Progenitor cell of endocrine pancreas (in vitro differentiated cells): ENCODE measurements around the gene LRRC8A. TPM values are rescaled to one million over a fixed set of nuclear protein-coding genes. Genes with fewer than 3 reads are reported as not detected.

Source experiments
- DNase-seq: peaks from one replicate; pipeline ENCODE4 v3.0.0; 2021; ENCODE audit warnings: low spot score; ENCODE audit not compliant: unreplicated experiment
- H3K27ac Mint-ChIP-seq: 2 replicates; pipeline ENCODE4 v1.8.0; 2021; ENCODE audit warnings: mild to moderate bottlenecking, moderate library complexity, mixed read lengths
- H3K27me3 Mint-ChIP-seq: 2 replicates; pipeline ENCODE4 v1.8.0; 2021; ENCODE audit warnings: mixed read lengths
- H3K36me3 Mint-ChIP-seq: 2 replicates; pipeline ENCODE4 v1.8.0; 2022; ENCODE audit warnings: mixed read lengths; ENCODE audit not compliant: insufficient read depth
- H3K4me1 Mint-ChIP-seq: 2 replicates; pipeline ENCODE4 v1.8.0; 2021; ENCODE audit warnings: low read depth, mixed read lengths
- H3K4me3 Mint-ChIP-seq: 2 replicates; pipeline ENCODE4 v1.8.0; 2021; ENCODE audit warnings: low read depth, mild to moderate bottlenecking, moderate library complexity, mixed read lengths
- H3K9me3 Mint-ChIP-seq: 2 replicates; pipeline ENCODE4 v1.8.0; 2021; ENCODE audit warnings: low read depth, mixed read lengths
- total RNA-seq: library from RNA; stranded (reverse); gene quantifications from 2 replicates; pipeline ENCODE4 v1.2.1, GENCODE V29; 2021
- TF ChIP-seq, protein P1 (sequence below): fragments of 200-600 bp; sonication (generic); IDR thresholded peaks from one replicate; pipeline ENCODE4 v1.5.0; 2021; ENCODE audit warnings: antibody characterized with exemption, mild to moderate bottlenecking; ENCODE audit not compliant: unreplicated experiment

The LRRC8A gene
- total RNA-seq, 1 donor from 2014 or later, result 38.2 TPM

GRCh38 chr9:128920381-128921058, 38.6 kb downstream of the LRRC8A start, which contains the start of gene PHYHD1:
Gene PHYHD1 (plus strand): TSS chr9:128920982. CDS start chr9:128922324, 1,342 bp downstream.
- TF ChIP-seq, protein P1, sequence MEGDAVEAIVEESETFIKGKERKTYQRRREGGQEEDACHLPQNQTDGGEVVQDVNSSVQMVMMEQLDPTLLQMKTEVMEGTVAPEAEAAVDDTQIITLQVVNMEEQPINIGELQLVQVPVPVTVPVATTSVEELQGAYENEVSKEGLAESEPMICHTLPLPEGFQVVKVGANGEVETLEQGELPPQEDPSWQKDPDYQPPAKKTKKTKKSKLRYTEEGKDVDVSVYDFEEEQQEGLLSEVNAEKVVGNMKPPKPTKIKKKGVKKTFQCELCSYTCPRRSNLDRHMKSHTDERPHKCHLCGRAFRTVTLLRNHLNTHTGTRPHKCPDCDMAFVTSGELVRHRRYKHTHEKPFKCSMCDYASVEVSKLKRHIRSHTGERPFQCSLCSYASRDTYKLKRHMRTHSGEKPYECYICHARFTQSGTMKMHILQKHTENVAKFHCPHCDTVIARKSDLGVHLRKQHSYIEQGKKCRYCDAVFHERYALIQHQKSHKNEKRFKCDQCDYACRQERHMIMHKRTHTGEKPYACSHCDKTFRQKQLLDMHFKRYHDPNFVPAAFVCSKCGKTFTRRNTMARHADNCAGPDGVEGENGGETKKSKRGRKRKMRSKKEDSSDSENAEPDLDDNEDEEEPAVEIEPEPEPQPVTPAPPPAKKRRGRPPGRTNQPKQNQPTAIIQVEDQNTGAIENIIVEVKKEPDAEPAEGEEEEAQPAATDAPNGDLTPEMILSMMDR, result no peak
- Mint-ChIP-seq H3K4me1 (peaks cover 6% of the 10 kb centered on the region), H3K36me3 (peaks cover 6% of the 10 kb centered on the region), H3K27ac (peak within 1 kb of the TSS; percentile 96), H3K9me3 (no peaks in the 10 kb centered on the region), H3K4me3 (peak within 1 kb of the TSS; percentile 83), H3K27me3 (no peaks in the 10 kb centered on the region)
- no peak for DNase-seq

DNA sequence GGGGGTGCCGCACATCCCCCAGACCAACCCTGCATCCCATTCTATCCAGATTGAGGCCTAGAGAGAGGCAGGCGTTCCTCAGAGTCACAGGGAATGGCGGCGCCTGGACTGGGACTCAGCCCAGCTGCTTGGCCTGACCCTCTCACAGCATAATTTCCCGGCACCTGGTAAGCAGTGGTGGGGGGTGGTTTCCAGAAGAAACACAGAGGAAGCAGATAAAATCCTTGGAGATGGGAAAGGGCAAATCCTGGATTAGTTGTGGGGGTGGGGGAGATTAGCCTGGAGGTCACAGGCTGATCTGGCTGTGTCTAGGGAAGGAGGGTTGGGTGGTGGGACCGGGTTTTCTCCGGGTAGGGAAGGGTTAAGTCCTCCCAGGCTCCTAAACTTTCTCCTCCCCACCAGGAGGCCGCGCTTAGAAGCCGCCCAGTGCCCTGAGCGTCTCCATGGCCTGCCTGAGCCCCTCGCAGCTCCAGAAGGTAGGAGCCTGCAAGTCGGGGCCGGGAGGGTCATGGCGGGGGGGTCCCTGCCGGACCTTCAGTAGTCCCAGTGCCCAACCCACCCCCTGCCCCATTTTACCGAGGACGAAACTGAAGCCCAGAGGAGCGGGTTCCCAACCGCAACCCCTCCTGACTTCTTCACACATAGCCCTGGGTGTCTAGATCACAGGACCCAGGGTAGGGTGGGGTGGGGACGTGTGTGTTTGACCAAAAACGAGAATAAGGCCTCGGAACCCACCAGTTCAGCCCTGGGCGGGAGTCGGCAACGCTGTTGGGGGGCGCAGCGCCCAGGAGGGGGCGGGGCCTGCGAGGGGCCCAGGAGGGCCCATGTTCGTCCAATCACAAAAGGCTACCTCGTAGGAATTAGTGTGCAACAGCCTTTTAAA, 40.2 kb downstream of the LRRC8A start:
- H3K9me3 Mint-ChIP-seq, result no peaks in the 10 kb centered on the region
- peak overlapping the region; percentile 96 for H3K27ac Mint-ChIP-seq
- peak; percentile 50 for DNase-seq
- TF ChIP-seq, protein P1, result no peak
- H3K4me1 Mint-ChIP-seq, result peaks cover 6% of the 10 kb centered on the region
- H3K36me3 Mint-ChIP-seq, result peaks cover 2% of the 10 kb centered on the region
- H3K4me3 Mint-ChIP-seq, result peak overlapping the region; percentile 83
- no peaks in the 10 kb centered on the region for H3K27me3 Mint-ChIP-seq

- no peak for DNase-seq
- peaks cover 9% of the 10 kb centered on the region for H3K4me1 Mint-ChIP-seq
- peaks cover 2% of the 10 kb centered on the region for H3K36me3 Mint-ChIP-seq
- no peaks in the 10 kb centered on the region for H3K9me3 Mint-ChIP-seq
- TF ChIP-seq, protein P1, result no peak
- H3K27ac Mint-ChIP-seq, result no peak overlapping the region
- H3K27me3 Mint-ChIP-seq, result no peaks in the 10 kb centered on the region
- no peak overlapping the region for H3K4me3 Mint-ChIP-seq
Measured at GRCh38 chr9:128923493-128923883, 41.6 kb downstream of the LRRC8A start.

DNA sequence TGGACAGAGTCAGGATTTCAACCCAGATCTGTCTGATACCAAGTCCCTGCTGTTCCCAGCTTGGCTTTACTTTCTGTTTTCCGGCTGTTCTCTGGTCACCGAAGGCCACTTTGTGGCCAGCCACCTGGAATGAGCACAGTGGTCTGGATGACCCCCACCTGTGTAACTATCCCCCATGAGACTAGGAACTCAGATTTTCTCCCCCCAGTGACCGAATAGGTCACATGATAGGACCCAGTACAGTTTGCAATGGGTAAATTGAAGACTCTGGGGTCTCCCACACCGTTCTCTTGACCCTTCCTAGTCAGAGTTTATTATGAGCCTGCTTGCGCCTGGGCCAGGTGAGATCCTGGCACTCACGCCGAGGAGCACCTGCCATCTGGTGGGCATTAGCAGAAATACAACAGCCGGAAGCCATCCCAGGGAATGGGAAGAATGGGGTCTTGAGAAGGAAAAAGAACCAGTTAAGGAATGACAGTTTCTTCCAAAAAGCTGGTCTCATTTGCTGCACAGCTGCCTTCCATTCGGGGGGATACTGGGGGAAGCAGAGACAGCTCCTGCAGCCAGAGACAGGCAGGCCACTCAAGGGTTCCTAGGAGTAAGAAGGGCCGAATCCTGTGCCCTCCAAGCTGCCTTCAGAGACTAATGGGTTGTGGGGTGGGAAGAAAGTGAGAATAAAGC, 45.9 kb downstream of the LRRC8A start:
- H3K4me3 Mint-ChIP-seq, result no peak overlapping the region
- peak overlapping the region; percentile 76 for H3K27ac Mint-ChIP-seq
- no peaks in the 10 kb centered on the region for H3K27me3 Mint-ChIP-seq
- TF ChIP-seq, protein P1, result peak; percentile 88
- peaks cover 2% of the 10 kb centered on the region for H3K36me3 Mint-ChIP-seq
- H3K4me1 Mint-ChIP-seq, result peaks cover 4% of the 10 kb centered on the region
- peak; percentile 47 for DNase-seq
- no peaks in the 10 kb centered on the region for H3K9me3 Mint-ChIP-seq

- Mint-ChIP-seq H3K27ac (no peak overlapping the region), H3K36me3 (peaks cover 2% of the 10 kb centered on the region), H3K9me3 (no peaks in the 10 kb centered on the region), H3K4me3 (no peak overlapping the region), H3K4me1 (peaks cover 4% of the 10 kb centered on the region), H3K27me3 (no peaks in the 10 kb centered on the region)
- DNase-seq, result no peak
- TF ChIP-seq, protein P1, result no peak
Measured at GRCh38 chr9:128928624-128929023, 46.7 kb downstream of the LRRC8A start.
